ENCODE data around the gene IGF2BP3. TPM values are rescaled to one million over a fixed set of nuclear protein-coding genes. Genes with fewer than 3 reads are reported as not detected.

Gene IGF2BP3
- total RNA-seq, 3 donors from 2014 or later (not counting 1 experiment from before 2014, with no cell fraction given) = 1.4 to 2.9 TPM; not detected in 1

DNA sequence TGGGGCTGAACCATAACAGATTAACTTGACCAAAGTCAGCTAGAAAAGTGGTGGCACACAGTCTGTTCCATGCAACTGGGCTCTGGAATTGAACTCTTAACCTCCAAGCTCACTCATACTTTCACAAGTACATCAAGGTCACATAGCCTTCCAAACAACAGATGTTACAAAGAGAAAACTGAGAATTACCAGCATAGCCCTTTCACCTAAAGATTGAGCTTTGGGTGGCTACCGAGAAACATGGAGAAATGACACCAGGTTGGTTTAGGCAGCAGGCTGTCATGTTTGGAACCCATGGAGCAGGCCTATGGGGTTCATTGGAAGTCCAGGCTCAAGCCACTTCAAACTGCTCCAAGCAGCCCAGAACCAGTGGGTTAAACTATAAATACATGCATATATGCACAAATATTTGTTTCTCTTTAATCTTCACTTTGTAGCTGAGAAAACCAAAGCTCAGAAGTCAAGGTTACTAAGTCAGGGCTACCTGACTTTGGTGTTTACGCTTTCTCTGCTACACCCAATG, 112.1 kb downstream of the IGF2BP3 start:
- no peak for DNase-seq
- Mint-ChIP-seq H3K27ac (no peak overlapping the region), H3K36me3 (no peaks in the 10 kb centered on the region), H3K9me3 (no peaks in the 10 kb centered on the region), H3K27me3 (ENCODE audit: low read depth in 2 of 2) (peaks cover 6 to 14% of the 10 kb centered on the region in 2 donors), H3K4me1 (no peaks in the 10 kb centered on the region), H3K4me3 (no peak overlapping the region)
- no peaks in the 10 kb centered on the region for H3K27me3 ChIP-seq (ENCODE audit: control insufficient read depth, insufficient read depth, low read length)
- H3K27ac ChIP-seq (ENCODE audit: low read length) = no peak overlapping the region
- ATAC-seq = no peak
- WGBS (ENCODE audit: insufficient coverage) = 100% methylated on average over 2 of the region's 2 CpGs
- H3K9me3 ChIP-seq (ENCODE audit: control insufficient read depth, insufficient read depth, low read length) = no peaks in the 10 kb centered on the region
- TF ChIP-seq, protein P1, sequence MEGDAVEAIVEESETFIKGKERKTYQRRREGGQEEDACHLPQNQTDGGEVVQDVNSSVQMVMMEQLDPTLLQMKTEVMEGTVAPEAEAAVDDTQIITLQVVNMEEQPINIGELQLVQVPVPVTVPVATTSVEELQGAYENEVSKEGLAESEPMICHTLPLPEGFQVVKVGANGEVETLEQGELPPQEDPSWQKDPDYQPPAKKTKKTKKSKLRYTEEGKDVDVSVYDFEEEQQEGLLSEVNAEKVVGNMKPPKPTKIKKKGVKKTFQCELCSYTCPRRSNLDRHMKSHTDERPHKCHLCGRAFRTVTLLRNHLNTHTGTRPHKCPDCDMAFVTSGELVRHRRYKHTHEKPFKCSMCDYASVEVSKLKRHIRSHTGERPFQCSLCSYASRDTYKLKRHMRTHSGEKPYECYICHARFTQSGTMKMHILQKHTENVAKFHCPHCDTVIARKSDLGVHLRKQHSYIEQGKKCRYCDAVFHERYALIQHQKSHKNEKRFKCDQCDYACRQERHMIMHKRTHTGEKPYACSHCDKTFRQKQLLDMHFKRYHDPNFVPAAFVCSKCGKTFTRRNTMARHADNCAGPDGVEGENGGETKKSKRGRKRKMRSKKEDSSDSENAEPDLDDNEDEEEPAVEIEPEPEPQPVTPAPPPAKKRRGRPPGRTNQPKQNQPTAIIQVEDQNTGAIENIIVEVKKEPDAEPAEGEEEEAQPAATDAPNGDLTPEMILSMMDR (IDR thresholded peaks at IDR 0.05) = no peak
- no peaks in the 10 kb centered on the region for H3K4me1 ChIP-seq (ENCODE audit: control insufficient read depth, insufficient read depth, low read length)
- no peaks in the 10 kb centered on the region for H3K36me3 ChIP-seq (ENCODE audit: control insufficient read depth, insufficient read depth, low read length)
- no peak overlapping the region for H3K4me3 ChIP-seq (ENCODE audit: low read length)
- intact Hi-C loops (cut with micrococcal nuclease) = no loop called here

DNA sequence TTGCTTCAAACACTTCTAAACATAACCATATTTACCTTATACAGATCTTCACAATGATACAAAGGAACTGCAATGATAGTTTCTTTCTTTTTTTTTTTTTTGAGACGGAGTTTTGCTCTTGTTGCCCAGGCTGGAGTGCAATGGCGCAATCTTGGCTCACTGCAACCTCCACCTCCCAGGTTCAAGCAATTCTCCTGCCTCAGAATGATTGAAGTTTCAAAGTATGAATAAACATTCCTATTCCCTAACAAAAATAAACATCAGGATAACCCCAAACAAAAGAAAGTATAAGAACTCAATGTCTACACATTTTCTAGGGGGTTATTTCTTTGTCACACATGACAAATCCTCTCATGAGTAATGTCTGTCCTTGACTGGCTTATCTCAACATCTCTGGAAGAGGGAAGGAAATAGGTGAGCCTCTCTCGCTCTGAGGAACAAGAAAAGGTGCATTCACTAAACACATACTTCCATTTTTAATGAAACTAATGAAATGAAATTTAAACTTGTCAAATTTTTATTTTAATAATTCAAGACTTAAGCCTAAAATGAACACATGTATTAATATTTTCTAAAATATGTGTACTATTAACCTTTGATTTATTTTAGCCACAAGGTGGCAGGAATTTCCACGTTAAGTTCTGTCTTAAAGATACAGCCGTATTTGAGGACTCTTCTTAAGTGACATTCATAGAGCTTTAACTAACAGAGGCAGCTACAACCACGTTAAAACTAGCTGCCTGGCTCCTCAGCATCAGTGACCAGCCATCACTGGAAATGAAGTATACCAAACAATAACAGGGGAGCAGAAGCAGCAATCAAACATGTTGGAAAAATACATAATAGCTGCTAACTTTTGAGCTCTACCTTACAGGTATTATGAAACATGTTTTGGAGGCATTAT, 112.8 kb downstream of the IGF2BP3 start:
- no peaks in the 10 kb centered on the region for H3K36me3 ChIP-seq (ENCODE audit: control insufficient read depth, insufficient read depth, low read length)
- H3K4me3 Mint-ChIP-seq = no peak overlapping the region
- no peaks in the 10 kb centered on the region for H3K4me1 ChIP-seq (ENCODE audit: control insufficient read depth, insufficient read depth, low read length)
- TF ChIP-seq, protein P1 (IDR thresholded peaks at IDR 0.05) = peak; percentile 36
- H3K4me3 ChIP-seq (ENCODE audit: low read length) = no peak overlapping the region
- H3K4me1 Mint-ChIP-seq = no peaks in the 10 kb centered on the region
- H3K36me3 Mint-ChIP-seq = no peaks in the 10 kb centered on the region
- no peaks in the 10 kb centered on the region for H3K27me3 ChIP-seq (ENCODE audit: control insufficient read depth, insufficient read depth, low read length)
- H3K27ac ChIP-seq (ENCODE audit: low read length) = no peak overlapping the region
- no peaks in the 10 kb centered on the region for H3K9me3 Mint-ChIP-seq
- peak in 1 of 3 donors; percentile 33 for ATAC-seq
- peaks cover 6 to 14% of the 10 kb centered on the region in 2 donors for H3K27me3 Mint-ChIP-seq (ENCODE audit: low read depth in 2 of 2)
- 26% methylated on average over 4 of the region's 6 CpGs for WGBS (ENCODE audit: insufficient coverage)
- intact Hi-C loops (cut with micrococcal nuclease) = no loop called here
- H3K27ac Mint-ChIP-seq = no peak overlapping the region
- DNase-seq = peak in 1 of 2 donors; percentile 50
- no peaks in the 10 kb centered on the region for H3K9me3 ChIP-seq (ENCODE audit: control insufficient read depth, insufficient read depth, low read length)

DNA sequence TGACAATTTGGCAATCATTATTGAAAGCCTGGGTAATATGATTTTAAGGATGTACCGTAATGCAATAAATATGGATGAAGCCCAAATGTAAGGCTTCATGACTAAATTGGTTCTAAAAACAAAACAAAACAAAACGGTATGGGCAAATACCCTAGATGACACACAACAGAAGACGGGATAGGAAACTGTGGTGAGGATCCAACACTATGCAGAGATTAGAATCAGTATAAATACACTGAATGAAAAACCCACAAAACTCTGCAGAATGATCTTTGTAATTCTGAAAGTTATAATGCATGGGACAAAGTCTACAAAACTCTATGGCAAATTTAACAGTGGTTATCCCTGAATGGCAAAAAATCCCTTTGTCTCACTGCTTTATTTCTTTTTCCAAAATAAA, 113.6 kb downstream of the IGF2BP3 start:
- no peak overlapping the region for H3K4me3 Mint-ChIP-seq
- H3K36me3 ChIP-seq (ENCODE audit: control insufficient read depth, insufficient read depth, low read length) = no peaks in the 10 kb centered on the region
- 30% methylated on average over 2 of the region's 3 CpGs for WGBS (ENCODE audit: insufficient coverage)
- no peaks in the 10 kb centered on the region for H3K36me3 Mint-ChIP-seq
- no peaks in the 10 kb centered on the region for H3K4me1 ChIP-seq (ENCODE audit: control insufficient read depth, insufficient read depth, low read length)
- DNase-seq = peak in 1 of 2 donors; percentile 44
- no peak overlapping the region for H3K4me3 ChIP-seq (ENCODE audit: low read length)
- TF ChIP-seq, protein P1 (IDR thresholded peaks at IDR 0.05) = no peak
- no peak overlapping the region for H3K27ac Mint-ChIP-seq
- no peaks in the 10 kb centered on the region for H3K9me3 Mint-ChIP-seq
- intact Hi-C loops (cut with micrococcal nuclease) = no loop called here
- H3K4me1 Mint-ChIP-seq = no peaks in the 10 kb centered on the region
- no peak overlapping the region for H3K27ac ChIP-seq (ENCODE audit: low read length)
- H3K27me3 Mint-ChIP-seq (ENCODE audit: low read depth in 2 of 2) = peaks cover 6 to 14% of the 10 kb centered on the region in 2 donors
- no peaks in the 10 kb centered on the region for H3K9me3 ChIP-seq (ENCODE audit: control insufficient read depth, insufficient read depth, low read length)
- ATAC-seq = peak in 1 of 3 donors; percentile 43
- H3K27me3 ChIP-seq (ENCODE audit: control insufficient read depth, insufficient read depth, low read length) = no peaks in the 10 kb centered on the region
